Measurements from ENCODE around the gene PCDH12. TPM values are rescaled to one million over a fixed set of nuclear protein-coding genes. Genes with fewer than 3 reads are reported as not detected.

Gene PCDH12
- total RNA-seq, 3 donors from 2014 or later: 1.8 to 5.6 (median 3.5) TPM

GRCh38 chr5:141976176-141976575 is 18.2 kb upstream of the PCDH12 start:
- intact Hi-C loops (cut with DNase I; ENCODE audit: low total_unique reads): no loop called here
- DNase-seq (ENCODE audit: low spot score in 2 of 2): no peak
- H3K36me3 ChIP-seq: no peaks in the 10 kb centered on the region
- no peaks in the 10 kb centered on the region for H3K4me1 ChIP-seq
- TF ChIP-seq POLR2AphosphoS5 (IDR thresholded peaks at IDR 0.05): no peak
- TF ChIP-seq CTCF (IDR thresholded peaks at IDR 0.05): no peak
- no peak for TF ChIP-seq POLR2A (IDR thresholded peaks at IDR 0.05)
- H3K27ac ChIP-seq: no peak overlapping the region
- no peaks in the 10 kb centered on the region for H3K27me3 ChIP-seq
- H3K9me3 ChIP-seq: no peaks in the 10 kb centered on the region
- no peak overlapping the region for H3K4me3 ChIP-seq

GRCh38 chr5:141973871-141974595 is 16.0 kb upstream of the PCDH12 start:
- Histone ChIP-seq H3K36me3 (no peaks in the 10 kb centered on the region), H3K9me3 (no peaks in the 10 kb centered on the region), H3K27ac (no peak overlapping the region), H3K27me3 (no peaks in the 10 kb centered on the region), H3K4me1 (peaks cover 0 to 10% of the 10 kb centered on the region in 2 donors), H3K4me3 (no peak overlapping the region)
- TF ChIP-seq POLR2AphosphoS5 (IDR thresholded peaks at IDR 0.05) (no peak), POLR2A (IDR thresholded peaks at IDR 0.05) (no peak), CTCF (IDR thresholded peaks at IDR 0.05) (no peak)
- intact Hi-C loops (cut with DNase I; ENCODE audit: low total_unique reads): no loop called here
- no peak for DNase-seq (ENCODE audit: low spot score in 2 of 2)

- Histone ChIP-seq H3K36me3 (no peaks in the 10 kb centered on the region), H3K4me3 (peak overlapping the region; percentile 73 to 87 (median 78)), H3K9me3 (no peaks in the 10 kb centered on the region), H3K27me3 (no peaks in the 10 kb centered on the region), H3K4me1 (peaks cover 0 to 10% of the 10 kb centered on the region in 2 donors), H3K27ac (peak overlapping the region; percentile 97 to 98)
- DNase-seq (ENCODE audit: low spot score in 2 of 2): no peak
- intact Hi-C loops (cut with DNase I; ENCODE audit: low total_unique reads): loop anchor here (5.0 to 10.0 kb wide), 2 partner anchors 275 to 417 kb away; no protein-coding TSS in a partner anchor
- TF ChIP-seq POLR2A (IDR thresholded peaks at IDR 0.05) (no peak), POLR2AphosphoS5 (IDR thresholded peaks at IDR 0.05) (no peak), CTCF (IDR thresholded peaks at IDR 0.05) (no peak)
Measured at GRCh38 chr5:141969783-141970771, 12.1 kb upstream of the PCDH12 start.

- intact Hi-C loops (cut with DNase I; ENCODE audit: low total_unique reads): loop anchor here (5.0 to 10.0 kb wide), 2 partner anchors 274 to 418 kb away; no protein-coding TSS in a partner anchor
Measured at GRCh38 chr5:141968914-141969608, 11.1 kb upstream of the PCDH12 start, which contains the start of gene RNF14. Gene RNF14 (plus strand): TSS chr5:141969105. CDS start chr5:141973589, 4,484 bp downstream.

More at GRCh38 chr5:141968914-141969608, 11.1 kb upstream of the PCDH12 start, which contains the start of gene RNF14:
- peak within 1 kb of the TSS; percentile 97 to 98 for H3K27ac ChIP-seq
- no peaks in the 10 kb centered on the region for H3K9me3 ChIP-seq
- no peaks in the 10 kb centered on the region for H3K36me3 ChIP-seq
- peak; percentile 79 to 91 (median 88) for TF ChIP-seq POLR2AphosphoS5 (IDR thresholded peaks at IDR 0.05)
- peak; percentile 87 to 98 (median 95) for TF ChIP-seq CTCF (IDR thresholded peaks at IDR 0.05)
- peak; percentile 73 for TF ChIP-seq POLR2A (IDR thresholded peaks at IDR 0.05)
- DNase-seq (ENCODE audit: low spot score in 2 of 2): peak; percentile 89 to 91
- H3K27me3 ChIP-seq: no peaks in the 10 kb centered on the region
- peak within 1 kb of the TSS; percentile 73 to 87 (median 78) for H3K4me3 ChIP-seq
- H3K4me1 ChIP-seq: peaks cover 0 to 10% of the 10 kb centered on the region in 2 donors
